ENCODE data around the gene MTMR3.

The MTMR3 gene

GRCh38 chr22:30023099-30023660 lies 140.2 kb downstream of the MTMR3 start:
- no peak for DNase-seq (ENCODE audit: low read depth in 3 of 3, low spot score in 1 of 3)

- DNase-seq (ENCODE audit: low read depth in 3 of 3, low spot score in 1 of 3), result no peak
Measured at GRCh38 chr22:30024231-30024630, 141.3 kb downstream of the MTMR3 start.

GRCh38 chr22:30025221-30025620 lies 142.2 kb downstream of the MTMR3 start:
- DNase-seq (ENCODE audit: low read depth in 3 of 3, low spot score in 1 of 3), result no peak

- no peak for DNase-seq (ENCODE audit: low read depth in 3 of 3, low spot score in 1 of 3)
Measured at GRCh38 chr22:30026756-30027155, 143.8 kb downstream of the MTMR3 start.

GRCh38 chr22:30027169-30027568 lies 144.2 kb downstream of the MTMR3 start:
- no peak for DNase-seq (ENCODE audit: low read depth in 3 of 3, low spot score in 1 of 3)

- no peak for DNase-seq (ENCODE audit: low read depth in 3 of 3, low spot score in 1 of 3)
Measured at GRCh38 chr22:30027791-30028190, 144.8 kb downstream of the MTMR3 start.

- DNase-seq (ENCODE audit: low read depth in 3 of 3, low spot score in 1 of 3), result no peak
Measured at GRCh38 chr22:30028731-30029130, 145.8 kb downstream of the MTMR3 start.

GRCh38 chr22:30029512-30029911 lies 146.5 kb downstream of the MTMR3 start:
- DNase-seq (ENCODE audit: low read depth in 3 of 3, low spot score in 1 of 3), result no peak

- no peak for DNase-seq (ENCODE audit: low read depth in 3 of 3, low spot score in 1 of 3)
Measured at GRCh38 chr22:30030329-30030728, 147.4 kb downstream of the MTMR3 start.

- DNase-seq (ENCODE audit: low read depth in 3 of 3, low spot score in 1 of 3), result no peak
Measured at GRCh38 chr22:30031328-30031727, 148.4 kb downstream of the MTMR3 start.

GRCh38 chr22:30031764-30032455 lies 148.9 kb downstream of the MTMR3 start:
- DNase-seq (ENCODE audit: low read depth in 3 of 3, low spot score in 1 of 3), result no peak

GRCh38 chr22:30033137-30033536 lies 150.2 kb downstream of the MTMR3 start:
- no peak for DNase-seq (ENCODE audit: low read depth in 3 of 3, low spot score in 1 of 3)

GRCh38 chr22:30033901-30034300 lies 150.9 kb downstream of the MTMR3 start:
- no peak for DNase-seq (ENCODE audit: low read depth in 3 of 3, low spot score in 1 of 3)

- no peak for DNase-seq (ENCODE audit: low read depth in 3 of 3, low spot score in 1 of 3)
Measured at GRCh38 chr22:30036656-30037055, 153.7 kb downstream of the MTMR3 start.

- no peak for DNase-seq (ENCODE audit: low read depth in 3 of 3, low spot score in 1 of 3)
Measured at GRCh38 chr22:30038219-30038618, 155.2 kb downstream of the MTMR3 start.

- no peak for DNase-seq (ENCODE audit: low read depth in 3 of 3, low spot score in 1 of 3)
Measured at GRCh38 chr22:30040499-30041260, 157.7 kb downstream of the MTMR3 start.

GRCh38 chr22:30041475-30041874 lies 158.5 kb downstream of the MTMR3 start:
- no peak for DNase-seq (ENCODE audit: low read depth in 3 of 3, low spot score in 1 of 3)

GRCh38 chr22:30041881-30042280 lies 158.9 kb downstream of the MTMR3 start:
- DNase-seq (ENCODE audit: low read depth in 3 of 3, low spot score in 1 of 3), result no peak

GRCh38 chr22:30043161-30043560 lies 160.2 kb downstream of the MTMR3 start:
- DNase-seq (ENCODE audit: low read depth in 3 of 3, low spot score in 1 of 3), result no peak

- DNase-seq (ENCODE audit: low read depth in 3 of 3, low spot score in 1 of 3), result no peak
Measured at GRCh38 chr22:30044369-30044768, 161.4 kb downstream of the MTMR3 start.

GRCh38 chr22:30044881-30045493 lies 162.0 kb downstream of the MTMR3 start:
- no peak for DNase-seq (ENCODE audit: low read depth in 3 of 3, low spot score in 1 of 3)

GRCh38 chr22:30045494-30045887 lies 162.5 kb downstream of the MTMR3 start:
- no peak for DNase-seq (ENCODE audit: low read depth in 3 of 3, low spot score in 1 of 3)

Measured in stimulated activated CD4-positive, alpha-beta T cell treated with anti-CD3 and anti-CD28 coated beads, TNF-alpha, amount 100 ng/mL, for 1 hour (primary cell).